HG03558 (cell line): ENCODE data around the gene PRPF39.
"Not testable (repeated sequence)": the region's sequence is repeated elsewhere in the genome, so short reads cannot be mapped to it uniquely, and the experiment has no call there.

Experiments used
- ATAC-seq: cut with Tn5 transposase; IDR thresholded peaks from one replicate; pipeline ENCODE4 v1.9.1; 2021; ENCODE audit warnings: moderate number of reproducible peaks; ENCODE audit not compliant: unreplicated experiment; ENCODE audit errors: extremely low read depth

PRPF39 gene

GRCh38 chr14:45135156-45135555 is 51.2 kb downstream of the PRPF39 start:
- ATAC-seq: no peak

DNA sequence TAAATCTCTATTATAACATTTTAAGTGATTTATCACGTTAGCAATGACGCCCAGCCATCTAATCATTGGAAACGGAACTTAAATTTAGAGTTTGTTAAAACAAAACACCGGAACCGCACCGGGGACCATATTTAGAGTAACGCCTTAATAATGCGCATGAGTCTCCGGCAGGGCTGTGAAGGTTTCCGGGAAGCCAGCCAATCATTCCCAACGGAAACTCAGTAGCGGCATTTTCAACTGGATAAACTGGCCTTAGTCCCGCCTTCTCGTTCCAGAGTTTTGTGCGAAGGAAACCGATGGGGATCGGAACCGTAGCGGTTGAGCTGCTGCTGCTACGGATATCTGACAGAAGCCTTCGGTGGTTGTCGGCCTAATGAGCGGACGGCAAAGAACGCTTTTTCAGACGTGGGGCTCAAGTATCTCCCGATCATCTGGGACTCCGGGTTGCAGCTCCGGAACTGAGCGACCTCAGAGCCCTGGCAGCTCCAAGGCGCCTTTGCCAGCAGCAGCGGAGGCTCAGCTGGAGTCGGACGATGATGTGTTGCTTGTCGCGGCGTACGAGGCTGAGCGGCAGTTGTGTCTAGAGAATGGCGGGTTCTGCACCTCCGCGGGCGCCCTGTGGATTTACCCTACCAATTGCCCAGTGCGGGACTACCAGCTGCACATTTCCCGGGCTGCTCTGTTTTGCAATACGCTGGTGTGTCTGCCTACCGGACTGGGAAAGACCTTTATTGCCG is 51.9 kb downstream of the PRPF39 start, which contains the start of gene FANCM:
Gene FANCM, plus strand, starts transcription at position 272 of the 737 bp plus-strand sequence. Its CDS starts 102 bp downstream, at position 374.
- peak; percentile 19 for ATAC-seq

GRCh38 chr14:45136399-45136798 is 52.5 kb downstream of the PRPF39 start:
- no peak for ATAC-seq

DNA sequence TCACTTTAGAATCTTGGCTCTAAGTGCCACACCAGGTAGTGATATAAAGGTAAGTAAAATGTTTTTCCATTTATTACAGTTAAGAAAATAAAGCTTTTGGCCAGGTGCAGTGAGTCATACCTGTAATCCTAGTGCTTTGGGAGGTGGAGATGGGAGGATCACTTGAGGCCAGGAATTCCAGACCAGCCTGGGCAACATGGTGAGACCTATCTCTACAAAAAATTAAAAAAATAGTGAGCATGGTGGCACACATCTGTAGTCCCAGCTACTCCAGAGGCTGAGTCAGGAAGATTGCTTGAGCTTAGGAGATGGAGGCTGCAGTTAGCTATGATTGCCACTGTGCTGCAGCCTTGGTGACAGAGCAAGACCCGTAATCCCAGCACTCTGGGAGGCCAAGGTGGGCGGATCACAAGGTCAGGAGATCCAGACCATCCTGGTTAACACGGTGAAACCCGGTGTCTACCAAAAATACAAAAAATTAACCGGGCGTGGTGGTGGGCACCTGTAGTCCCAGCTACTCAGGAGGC is 56.8 kb downstream of the PRPF39 start:
- ATAC-seq: no peak

GRCh38 chr14:45142083-45142482 is 58.2 kb downstream of the PRPF39 start:
- not testable (repeated sequence) for ATAC-seq

GRCh38 chr14:45144658-45145057 is 60.7 kb downstream of the PRPF39 start:
- ATAC-seq: no peak

DNA sequence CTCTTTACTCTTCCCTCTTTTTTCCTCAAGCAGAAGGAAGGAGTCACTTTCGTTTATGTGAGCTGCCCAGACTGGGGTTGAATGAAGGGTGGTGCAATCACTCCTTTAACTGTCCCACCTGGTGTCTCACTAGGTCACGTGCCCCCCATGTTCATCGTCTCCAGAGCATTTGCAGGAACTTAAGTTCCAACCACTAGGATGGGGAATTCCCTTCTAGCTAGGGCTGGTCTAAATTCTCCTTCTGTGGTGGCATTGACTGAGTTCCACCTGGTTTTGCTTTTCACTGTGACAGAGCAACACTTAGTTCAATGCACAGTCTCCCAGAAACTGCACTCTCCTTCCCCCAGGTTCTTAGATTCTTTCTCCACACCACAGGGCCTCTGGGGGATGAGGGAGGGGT is 61.3 kb downstream of the PRPF39 start:
- peak; percentile 40 for ATAC-seq

DNA sequence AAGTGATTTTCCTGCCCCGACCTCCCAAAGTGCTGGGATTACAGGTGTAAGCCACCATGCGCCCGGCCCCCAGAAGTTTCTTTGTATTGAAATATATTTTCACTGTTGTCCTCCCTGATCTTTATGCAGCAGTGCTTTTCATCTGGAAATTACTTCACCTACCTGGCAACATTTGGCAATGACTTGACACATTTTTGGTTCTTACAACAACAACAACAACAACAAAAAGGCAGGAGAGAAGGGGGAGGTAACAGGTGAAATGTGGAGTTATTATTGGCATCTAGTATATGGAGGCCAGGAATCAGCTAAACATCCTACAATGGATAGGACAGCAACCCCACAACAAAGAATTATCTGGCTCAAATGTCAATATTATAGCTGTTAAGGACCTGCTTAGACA is 65.7 kb downstream of the PRPF39 start:
- ATAC-seq: no peak

DNA sequence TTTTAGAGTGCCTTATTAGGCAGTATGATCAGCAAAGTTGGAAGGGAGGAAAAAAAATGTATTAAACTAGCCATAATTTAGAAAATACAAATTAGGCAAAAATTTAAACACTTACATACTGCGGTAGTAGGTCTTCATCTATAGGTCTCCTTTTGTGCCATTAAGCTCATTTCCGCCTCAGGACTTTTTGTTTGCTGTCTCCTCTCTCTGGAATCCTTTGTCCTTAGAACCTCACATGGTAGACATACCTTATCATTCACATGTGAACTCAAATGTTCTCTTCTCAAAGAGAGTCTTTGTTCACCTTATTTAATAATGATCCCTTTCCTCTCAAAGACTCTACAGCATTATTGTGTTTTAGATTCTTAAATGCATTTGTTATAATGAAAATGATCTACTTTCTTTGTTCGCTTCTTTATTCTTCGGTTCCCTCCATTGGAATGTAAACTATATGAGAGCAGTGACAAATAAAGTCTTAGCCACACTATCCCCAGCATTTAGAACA is 66.5 kb downstream of the PRPF39 start:
- ATAC-seq: no peak

GRCh38 chr14:45156067-45156466 is 72.2 kb downstream of the PRPF39 start:
- peak; percentile 54 for ATAC-seq
